Neural cell (in vitro differentiated cells): Measurements from ENCODE around the gene SMNDC1.

Experiments
- CTCF ChIP-seq: fragments of 450-650 bp; IDR thresholded peaks from 2 replicates; pipeline ENCODE4 v1.5.1; 2014; ENCODE audit warnings: antibody characterized with exemption, mild to moderate bottlenecking, moderate library complexity; ENCODE audit not compliant: poor library complexity, severe bottlenecking
- EP300 ChIP-seq: fragments of 450-650 bp; conservative IDR thresholded peaks from 2 replicates; pipeline ENCODE4 v1.6.1; 2014; ENCODE audit warnings: antibody characterized with exemption, mild to moderate bottlenecking, moderate library complexity; ENCODE audit not compliant: poor library complexity, severe bottlenecking
- EZH2 ChIP-seq: fragments of 200-600, 300-800 bp; shearing (Covaris generic), sonication (generic); IDR thresholded peaks from 2 replicates; pipeline ENCODE4 v1.6.1; 2014; ENCODE audit warnings: antibody characterized with exemption, low read length, borderline replicate concordance, mild to moderate bottlenecking; ENCODE audit not compliant: insufficient read depth, poor library complexity, severe bottlenecking
- RAD21 ChIP-seq: fragments of 450-650 bp; conservative IDR thresholded peaks from 2 replicates; pipeline ENCODE4 v1.6.1; 2014; ENCODE audit warnings: antibody characterized with exemption, mild to moderate bottlenecking, moderate library complexity

- TF ChIP-seq CTCF, result no peak
- TF ChIP-seq EZH2, result no peak
- TF ChIP-seq EP300, result no peak
- TF ChIP-seq RAD21, result no peak
Measured at GRCh38 chr10:110344622-110345021, 39.9 kb upstream of the SMNDC1 start.
